Spleen (tissue), 11 donors: ENCODE measurements around the gene HOXC10. TPM values are rescaled to one million over a fixed set of nuclear protein-coding genes. Genes with fewer than 3 reads are reported as not detected.

Experiments used
- DNase-seq: peaks from one replicate; pipeline ENCODE4 v3.0.0-alpha.2; 2020
- H3K27ac ChIP-seq, 8 donors: fragments of 200-600 bp; sonication (generic) in 7 of 8; 1 replicate in 4 of 8; 2 replicates in 4 of 8; pipeline versions ENCODE4 v1.5.0 to v1.8.0; 2016 to 2021; ENCODE audit warnings: inconsistent platforms in 4 of 8, mild to moderate bottlenecking in 4 of 8, moderate library complexity in 1 of 8
- H3K27me3 ChIP-seq, 7 donors: fragments of 200-600 bp; sonication (generic) in 6 of 7; replicated peaks in 1 of 7; 1 replicate in 4 of 7; 2 replicates in 3 of 7; pipeline versions ENCODE4 v1.5.0 to v1.8.0; 2016 to 2021; ENCODE audit warnings: inconsistent platforms in 3 of 7, mild to moderate bottlenecking in 1 of 7
- H3K36me3 ChIP-seq, 6 donors: fragments of 200-600 bp; sonication (generic) in 5 of 6; 1 replicate in 4 of 6; 2 replicates in 2 of 6; pipeline versions ENCODE4 v1.5.0 to v1.8.0; 2016 to 2021; ENCODE audit warnings: inconsistent platforms in 2 of 6
- H3K4me1 ChIP-seq, 6 donors: fragments of 200-600 bp; sonication (generic) in 5 of 6; 1 replicate in 3 of 6; 2 replicates in 3 of 6; pipeline versions ENCODE4 v1.5.0 to v1.8.0; 2016 to 2021; ENCODE audit warnings: inconsistent platforms in 3 of 6
- H3K4me3 ChIP-seq, 8 donors: fragments of 200-600 bp; sonication (generic) in 7 of 8; 1 replicate in 4 of 8; 2 replicates in 4 of 8; pipeline versions ENCODE4 v1.5.0 to v1.8.0; 2016 to 2021; ENCODE audit warnings: inconsistent platforms in 4 of 8, mild to moderate bottlenecking in 4 of 8, moderate library complexity in 2 of 8
- H3K9me3 ChIP-seq, 8 donors: fragments of 200-600 bp; sonication (generic) in 7 of 8; 1 replicate in 4 of 8; 2 replicates in 4 of 8; pipeline versions ENCODE4 v1.5.0 to v1.8.0; 2016 to 2021; ENCODE audit warnings: inconsistent platforms in 4 of 8
- CTCF ChIP-seq, 11 experiments: fragments of 200-600 bp in 7 of 11; fragments of 450-650 bp in 4 of 11; sonication (generic) in 4 of 11; IDR thresholded peaks in 8 of 11; conservative IDR thresholded peaks in 3 of 11; 1 replicate in 7 of 11; 2 replicates in 4 of 11; pipeline versions ENCODE4 v1.4.0 to v1.8.0; 2016 to 2021; ENCODE audit warnings: antibody characterized with exemption in 11 of 11, inconsistent platforms in 4 of 11, mild to moderate bottlenecking in 1 of 11
- POLR2A ChIP-seq, 3 donors: fragments of 450-650 bp; IDR thresholded peaks; one replicate each; pipeline ENCODE4 v1.5.1; 2017; ENCODE audit warnings: antibody characterized with exemption in 3 of 3, mild to moderate bottlenecking in 1 of 3
- POLR2AphosphoS5 ChIP-seq, 3 donors: sonication (generic); formaldehyde crosslinking; IDR thresholded peaks; one replicate each; pipeline ENCODE4 v1.5.1; 2017; ENCODE audit warnings: antibody characterized with exemption in 3 of 3
- WGBS, 5 donors: extraction: QIAGEN DNeasy Blood & Tissue Kit in 3 of 5; methylation state at CpG; one replicate each; pipeline versions ENCODE4 v1.1.5 to v1.1.7; 2013 to 2018; 5-methylcytosine and 5-hydroxymethylcytosine counted together
- intact Hi-C: fragments of 100-400 bp; cut with DNase I; formaldehyde crosslinking; loops from one replicate; pipeline ENCODE4 v1.15.0; 2023; ENCODE audit warnings: low total_unique reads
- polyA plus RNA-seq, 3 donors: library from polyadenylated mRNA; stranded (reverse); fragments of 200-250 nt; gene quantifications; one replicate each; pipeline ENCODE4 v1.2.1, GENCODE V29; 2013
- total RNA-seq, 7 donors: library from RNA; depleted of rRNA in 3 of 7; stranded (reverse); fragments of >200 nt in 3 of 7; fragmentation: NEBNext Ultra II Directional in 4 of 7; extraction: Animal tissue kit (Norgen Biotek cat#: 25700) in 4 of 7; gene quantifications; one replicate each; pipeline versions ENCODE4 v1.1.0 to v1.2.1, GENCODE V29; 2016 to 2021
- donor health status: healthy with polysubstance abuse.
- donor health status: DM: no; HTN: no; CAD: no; lungs with moderate emphysema.
- donor health status: DM: no; HTN: no; CAD: no.
- donor health status: Bipolar disorder and iron deficiency.
- donor health status: healthy.
- donor health status: DM: no; HTN: no; CAD: no.
- donor health status: DM: yes; HTN: yes; CAD: no.

Gene HOXC10
- total and polyA plus RNA-seq, 10 donors = not detected

GRCh38 chr12:54015018-54015931 lies 30.3 kb downstream of the HOXC10 start:
- no peak for DNase-seq
- TF ChIP-seq POLR2AphosphoS5 (IDR thresholded peaks at IDR 0.05) (no peak), CTCF (IDR thresholded peaks at IDR 0.05 in 8 of 11, conservative IDR thresholded peaks at IDR 0.05 in 3 of 11) (no peak), POLR2A (IDR thresholded peaks at IDR 0.05) (no peak)
- Histone ChIP-seq H3K36me3 (no peaks in the 10 kb centered on the region), H3K27me3 (peaks cover 13 to 100% (median 97%) of the 10 kb centered on the region in 7 donors), H3K27ac (no peak overlapping the region), H3K4me3 (no peak overlapping the region), H3K4me1 (peaks cover 7 to 59% (median 45%) of the 10 kb centered on the region in 6 donors), H3K9me3 (no peaks in the 10 kb centered on the region)
- intact Hi-C loops = no loop called here
- 7 to 11% (median 9%) methylated on average over 23 of the region's 23 CpGs for WGBS, 5 donors

- Histone ChIP-seq H3K4me1 (peaks cover 7 to 57% (median 40%) of the 10 kb centered on the region in 6 donors), H3K27ac (no peak overlapping the region), H3K4me3 (peak overlapping the region in 1 of 8 donors; percentile 71), H3K36me3 (no peaks in the 10 kb centered on the region), H3K9me3 (no peaks in the 10 kb centered on the region), H3K27me3 (peaks cover 9 to 100% (median 95%) of the 10 kb centered on the region in 7 donors)
- no peak for DNase-seq
- TF ChIP-seq POLR2AphosphoS5 (IDR thresholded peaks at IDR 0.05) (no peak), CTCF (IDR thresholded peaks at IDR 0.05 in 8 of 11, conservative IDR thresholded peaks at IDR 0.05 in 3 of 11) (no peak), POLR2A (IDR thresholded peaks at IDR 0.05) (no peak)
- intact Hi-C loops = no loop called here
- 10 to 28% (median 20%) methylated on average over 3 of the region's 3 CpGs for WGBS, 5 donors
Observed at GRCh38 chr12:54016051-54016450, 31.1 kb downstream of the HOXC10 start.

- Histone ChIP-seq H3K27me3 (peaks cover 9 to 100% (median 95%) of the 10 kb centered on the region in 7 donors), H3K9me3 (no peaks in the 10 kb centered on the region), H3K36me3 (no peaks in the 10 kb centered on the region), H3K4me1 (peaks cover 7 to 53% (median 39%) of the 10 kb centered on the region in 6 donors), H3K27ac (no peak overlapping the region), H3K4me3 (peak overlapping the region in 1 of 8 donors; percentile 71)
- intact Hi-C loops = no loop called here
- 3 to 9% (median 7%) methylated on average over 24 to 25 of the region's 25 CpGs for WGBS, 5 donors
- no peak for TF ChIP-seq CTCF (IDR thresholded peaks at IDR 0.05 in 8 of 11, conservative IDR thresholded peaks at IDR 0.05 in 3 of 11)
- no peak for TF ChIP-seq POLR2A (IDR thresholded peaks at IDR 0.05)
- no peak for TF ChIP-seq POLR2AphosphoS5 (IDR thresholded peaks at IDR 0.05)
- DNase-seq = no peak
Observed at GRCh38 chr12:54016478-54016964, 31.6 kb downstream of the HOXC10 start.
